ENCODE measurements around the gene FBLN1.

The FBLN1 gene

DNA sequence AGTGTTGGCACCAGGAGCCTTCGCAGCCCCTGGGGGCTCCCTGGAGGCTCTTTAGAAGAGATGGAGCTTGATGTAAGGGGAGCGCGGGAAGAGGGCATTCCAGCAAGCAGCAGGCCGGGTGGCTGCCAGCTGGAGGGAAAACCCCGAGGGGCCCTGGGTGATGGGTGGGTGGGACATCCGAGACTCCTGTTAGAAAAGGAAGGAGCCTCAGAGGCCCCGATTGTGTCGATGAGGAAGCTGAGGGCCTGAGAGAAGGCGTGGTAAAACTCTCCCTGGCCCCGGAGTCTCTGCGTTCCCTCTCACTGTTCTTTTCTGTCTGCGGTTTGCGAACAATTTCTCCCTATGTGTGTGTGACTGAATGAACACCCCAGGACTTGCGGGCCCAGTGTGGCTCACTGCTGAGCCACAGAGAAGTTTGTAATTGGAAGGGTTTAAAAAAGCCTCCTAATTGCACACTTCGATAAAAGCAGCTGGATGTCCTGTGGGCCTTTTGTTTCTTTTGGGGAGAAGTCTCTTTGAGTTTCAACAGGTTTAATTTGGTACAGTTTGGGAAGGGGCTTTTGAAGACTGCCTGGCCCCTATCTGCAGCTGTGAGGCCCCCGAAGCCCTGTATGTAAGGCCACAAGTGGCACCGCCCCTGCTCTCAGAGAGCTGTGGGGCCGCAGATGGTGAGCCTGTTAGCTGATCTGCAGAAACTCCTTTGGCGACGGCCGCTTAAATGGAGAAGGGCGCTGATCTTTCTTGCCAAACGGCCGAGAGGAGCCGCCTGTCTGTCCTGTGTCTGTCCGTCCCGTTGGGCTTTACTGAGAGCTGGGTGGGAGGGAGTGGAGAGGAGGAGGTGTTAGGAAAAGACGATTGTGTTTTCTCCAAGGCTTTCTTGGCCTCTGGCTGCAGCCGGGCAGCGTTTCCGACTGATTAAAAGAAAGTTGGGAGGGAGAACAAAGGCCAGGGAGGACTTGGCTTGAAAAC, 2.0 kb downstream of the FBLN1 start:
- DNase-seq, result no peak

DNA sequence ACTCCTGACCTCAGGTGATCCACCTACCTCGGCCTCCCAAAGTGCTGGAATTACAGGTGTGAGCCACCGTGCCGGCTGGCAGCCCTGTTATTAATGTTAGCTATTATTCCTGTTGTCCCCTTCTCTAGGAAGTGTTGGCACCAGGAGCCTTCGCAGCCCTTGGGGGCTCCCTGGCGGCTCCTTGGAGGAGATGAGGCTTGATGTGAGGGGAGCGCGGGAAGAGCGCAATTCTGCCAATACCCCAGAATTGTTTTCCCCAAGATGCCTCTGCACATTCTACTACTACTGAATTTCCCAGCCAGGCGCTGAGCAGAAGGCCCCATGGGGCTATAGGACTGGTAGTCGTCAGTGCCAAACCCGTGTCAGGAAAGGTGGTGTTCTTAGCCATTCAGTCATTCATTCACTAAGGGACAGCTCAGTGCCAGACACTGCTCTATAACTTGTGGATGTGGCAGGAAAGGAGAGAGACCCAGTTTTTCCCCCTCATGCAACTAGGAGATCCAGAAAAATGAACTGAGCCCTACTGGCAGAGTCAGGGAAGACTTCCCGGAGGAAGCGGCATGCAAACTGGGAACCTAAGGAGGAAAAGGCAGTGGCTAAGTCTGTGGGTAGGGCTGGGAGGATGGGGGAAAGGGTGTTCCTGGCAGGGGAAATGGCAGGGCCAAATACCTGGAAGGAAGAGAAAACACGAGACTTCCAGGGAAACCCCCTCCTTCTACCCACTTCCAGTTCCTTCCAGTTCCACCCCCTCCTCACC, 3.5 kb downstream of the FBLN1 start:
- no peak for DNase-seq

DNA sequence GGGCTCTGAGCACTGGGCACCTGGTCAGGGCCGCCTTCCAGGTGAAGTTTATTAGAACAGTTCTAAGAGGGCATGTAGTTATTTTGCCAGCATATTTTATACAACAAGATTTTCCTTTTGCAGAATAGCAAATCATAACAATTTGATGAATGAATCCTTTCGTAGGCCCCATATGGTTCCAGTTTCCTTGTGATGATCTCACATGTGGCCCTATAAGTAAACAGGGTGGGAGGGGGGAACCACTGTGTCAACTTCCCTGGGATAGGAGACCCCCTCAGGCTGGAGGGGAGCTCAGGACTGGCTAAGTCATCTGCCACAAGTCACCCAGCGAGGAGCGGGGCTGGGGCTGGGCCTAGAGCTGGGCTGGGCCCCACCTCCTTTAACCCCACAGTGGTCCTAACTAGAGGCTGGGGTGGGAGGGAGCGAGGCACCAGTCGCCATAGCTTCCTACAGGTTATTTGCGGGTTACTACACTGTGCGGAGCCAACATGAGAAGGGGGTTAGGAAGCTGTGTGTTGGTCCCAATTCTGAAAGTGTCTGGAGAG, 4.2 kb downstream of the FBLN1 start:
- no peak for DNase-seq

DNA sequence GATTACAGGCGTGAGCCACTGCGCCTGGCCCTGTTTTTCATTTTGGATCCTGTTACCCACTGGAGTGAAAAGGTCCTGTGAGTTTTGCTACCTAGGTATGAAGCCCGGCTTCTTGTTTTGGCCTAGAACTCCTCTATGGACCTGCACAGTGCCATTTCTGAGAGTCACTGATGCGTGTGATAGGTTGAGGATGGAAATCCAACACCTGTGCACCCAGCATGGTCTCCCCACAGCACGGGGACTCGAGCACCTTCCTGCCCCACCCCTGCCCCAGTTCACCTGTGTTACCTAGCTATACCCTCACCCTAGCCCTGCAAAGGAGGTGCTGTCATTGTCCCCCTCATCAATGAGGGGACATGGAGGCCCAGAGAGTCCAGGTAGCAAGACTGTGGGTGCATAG, 5.1 kb downstream of the FBLN1 start:
- DNase-seq, result no peak

DNA sequence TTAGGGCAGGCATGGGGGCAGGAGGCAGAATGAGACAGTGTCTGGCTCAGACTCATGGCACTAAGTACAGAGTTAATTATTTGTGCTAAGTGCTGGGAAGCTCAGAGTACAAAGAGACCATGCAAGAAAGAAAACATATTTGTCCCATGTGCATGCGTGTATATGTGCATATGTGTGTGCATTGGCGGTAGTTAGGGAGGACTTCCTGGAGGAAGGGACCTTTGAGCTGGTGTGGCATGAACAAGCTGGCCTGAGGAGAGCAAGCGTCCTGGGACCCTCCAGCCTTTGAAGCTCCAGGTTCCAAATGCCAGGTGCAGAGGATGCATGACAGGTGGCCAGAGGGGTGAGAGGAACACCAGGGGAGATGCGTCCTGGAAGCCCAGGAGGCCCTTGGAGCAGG, 6.1 kb downstream of the FBLN1 start:
- no peak for DNase-seq

DNA sequence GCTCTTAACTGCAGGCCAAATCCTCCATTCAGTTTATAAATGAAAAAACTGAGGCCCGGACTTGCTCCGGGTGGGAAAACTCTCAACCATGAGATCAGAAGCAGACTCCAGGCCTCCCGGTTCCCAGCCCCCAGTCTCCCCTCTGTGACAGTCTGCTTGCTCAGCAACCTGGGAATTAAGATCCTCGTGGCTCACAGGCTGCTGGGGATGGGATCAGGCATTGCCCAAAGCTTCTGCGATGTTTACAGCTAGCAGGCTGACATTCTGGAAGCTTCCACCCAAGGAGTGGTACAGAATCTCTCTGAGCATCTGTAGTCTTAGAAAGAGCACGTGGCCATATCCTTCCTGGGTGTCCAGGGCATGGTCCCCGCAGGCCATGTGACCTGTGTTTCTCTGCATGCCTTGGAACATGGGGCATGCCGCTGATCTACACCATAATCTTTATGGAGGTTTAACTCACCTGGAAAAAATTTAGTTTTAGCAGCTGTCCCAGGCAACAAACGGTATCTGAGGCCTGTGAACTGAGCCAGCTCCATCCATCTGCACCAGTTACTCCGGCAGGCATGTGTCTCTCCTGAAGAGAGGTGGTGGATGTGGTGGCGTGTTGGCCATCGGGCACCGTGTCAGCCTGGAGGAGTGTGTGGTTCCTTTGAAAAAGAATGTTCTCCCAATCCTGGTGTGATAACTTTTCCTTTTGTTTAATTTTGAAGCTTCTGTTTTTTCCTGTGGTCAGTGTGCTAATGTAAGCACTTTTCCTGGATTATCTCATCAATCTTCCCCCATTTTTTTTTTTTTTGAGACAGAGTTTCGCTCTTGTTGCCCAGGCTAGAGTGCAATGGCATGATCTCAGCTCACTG, 7.9 kb downstream of the FBLN1 start:
- DNase-seq, result no peak

DNA sequence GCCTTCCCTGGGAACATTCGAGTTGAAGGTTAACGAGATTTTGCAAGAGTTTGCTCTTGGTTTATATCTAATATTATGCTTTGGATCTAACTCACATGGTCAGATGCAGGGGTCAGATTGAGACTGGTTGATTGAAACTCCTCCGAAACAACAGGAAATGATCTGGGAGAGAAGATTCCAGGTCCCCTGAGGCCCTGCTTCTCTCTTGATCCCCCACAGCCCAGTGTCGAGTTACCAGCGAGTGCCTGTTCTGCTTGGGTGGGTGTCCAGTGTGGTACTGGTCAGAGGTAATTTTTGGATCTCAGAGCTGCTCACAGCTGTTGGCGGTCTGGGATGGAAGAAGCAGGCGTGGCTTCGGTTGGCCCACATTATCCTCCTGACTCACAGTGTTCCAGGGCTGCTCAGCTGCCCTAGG, 9.2 kb downstream of the FBLN1 start:
- DNase-seq, result no peak

DNA sequence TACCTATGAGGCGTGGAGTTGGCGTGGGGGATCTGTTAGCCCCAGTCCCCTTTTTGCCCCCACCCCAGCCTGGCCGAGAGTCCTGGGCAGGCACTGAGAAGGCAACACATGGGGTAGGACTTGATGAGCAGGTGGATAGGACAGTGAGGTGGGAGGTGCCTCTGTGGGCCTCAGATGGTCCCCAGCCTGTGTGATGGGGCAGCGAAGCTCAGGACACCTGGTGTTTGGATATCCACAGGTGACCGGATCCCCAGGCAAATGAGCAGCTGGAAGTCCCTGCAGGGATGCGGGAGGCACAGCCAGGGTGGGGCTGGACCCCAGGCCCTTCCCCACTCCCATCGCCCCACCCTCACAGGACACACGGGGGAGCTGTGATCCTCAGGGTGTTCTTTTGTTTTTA, 9.7 kb downstream of the FBLN1 start:
- DNase-seq, result no peak

DNA sequence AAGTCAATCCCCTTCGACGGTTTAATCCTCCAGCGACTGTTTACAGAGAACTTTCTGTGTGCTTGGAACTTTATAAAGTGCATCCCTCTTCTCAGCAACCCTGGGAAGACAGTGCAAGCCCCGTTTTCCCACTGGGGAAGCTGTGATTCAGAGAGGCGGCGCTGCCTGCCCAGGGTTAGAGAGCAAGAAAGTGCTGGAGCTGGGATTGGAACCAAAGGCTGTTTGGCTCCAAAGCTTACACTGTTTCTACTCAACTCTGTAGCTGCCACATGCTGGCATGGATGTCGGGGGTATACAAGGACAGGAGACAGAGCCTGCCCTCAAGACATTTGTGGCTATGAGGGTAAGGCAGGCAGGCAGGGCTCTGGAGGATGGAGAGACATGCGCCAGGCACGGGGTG, 13.0 kb downstream of the FBLN1 start:
- DNase-seq, result no peak

DNA sequence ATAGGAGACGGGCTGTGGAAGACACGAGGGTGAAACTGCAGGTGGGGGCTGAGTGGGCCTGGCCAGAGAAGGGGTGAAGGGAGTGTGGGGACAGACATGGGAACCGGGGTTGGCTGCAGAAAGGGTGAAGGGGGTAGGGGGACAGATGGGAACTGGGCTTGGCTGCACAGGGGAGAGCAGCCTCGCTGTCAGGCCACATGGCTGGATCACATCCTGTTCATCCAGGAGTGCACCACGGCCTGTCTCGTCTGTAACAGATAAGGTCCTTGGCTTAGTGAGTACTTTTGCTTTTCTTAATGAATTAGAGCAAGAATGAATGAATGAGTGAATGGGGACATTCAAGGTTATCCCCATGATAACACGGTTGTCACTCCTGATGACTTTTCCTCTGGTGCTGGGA, 13.5 kb downstream of the FBLN1 start:
- no peak for DNase-seq

DNA sequence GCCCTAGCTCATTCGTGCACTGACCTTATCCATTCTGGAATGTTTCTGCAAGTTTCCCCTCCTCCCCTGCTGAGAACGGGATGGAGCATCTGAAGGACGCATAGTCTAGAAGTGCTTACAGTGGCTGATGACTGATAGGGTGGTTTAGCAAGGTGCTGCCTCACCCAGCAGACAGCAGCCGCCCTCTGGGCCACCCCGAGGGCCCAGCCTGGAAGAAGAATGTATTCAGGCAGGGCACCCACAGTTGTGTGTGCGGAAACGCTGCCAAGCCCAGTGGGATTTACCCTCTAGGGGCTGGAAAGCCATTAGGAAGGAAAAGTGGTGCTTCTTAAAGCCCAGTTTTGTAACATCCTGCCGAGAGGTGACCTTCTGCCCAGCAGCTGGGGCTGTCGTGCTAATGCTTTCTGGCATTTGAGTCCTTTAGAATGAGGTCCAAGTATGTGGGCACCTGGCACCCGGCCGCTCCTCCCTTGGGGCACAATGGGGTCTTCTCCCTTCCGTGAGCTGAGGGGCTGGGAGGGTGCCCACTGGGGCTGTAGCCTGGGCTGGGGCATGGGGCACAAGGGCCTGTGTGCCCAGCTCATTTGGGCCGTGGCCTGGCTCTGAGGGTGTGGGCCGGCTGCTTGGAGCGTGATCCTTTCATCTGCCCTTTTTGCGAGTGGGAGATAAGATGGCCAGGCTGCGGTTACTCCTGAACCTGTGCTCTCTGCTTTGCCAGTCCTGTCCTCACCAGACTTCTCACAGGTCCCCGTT, 14.4 kb downstream of the FBLN1 start:
- DNase-seq, result no peak

DNA sequence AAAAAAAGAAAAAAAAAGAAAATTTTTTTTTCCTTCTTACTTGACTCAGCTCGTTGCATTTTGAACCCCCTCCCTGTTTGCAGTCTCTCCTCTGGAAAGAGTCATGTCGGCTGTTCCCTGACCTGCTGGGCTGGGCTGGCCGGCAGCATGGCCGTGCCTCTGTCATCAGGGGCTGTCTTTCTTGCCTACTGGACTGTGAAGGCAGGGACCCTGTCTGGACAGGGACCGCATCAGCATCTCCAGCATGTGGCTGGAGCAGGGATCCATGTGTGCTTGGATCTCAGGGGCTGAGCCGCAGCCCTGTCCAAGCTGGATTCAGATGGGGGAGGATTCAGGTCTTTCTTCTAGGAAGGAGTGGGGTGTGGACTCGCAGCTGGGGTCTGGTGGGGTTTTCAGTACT, 15.5 kb downstream of the FBLN1 start:
- DNase-seq, result no peak

DNA sequence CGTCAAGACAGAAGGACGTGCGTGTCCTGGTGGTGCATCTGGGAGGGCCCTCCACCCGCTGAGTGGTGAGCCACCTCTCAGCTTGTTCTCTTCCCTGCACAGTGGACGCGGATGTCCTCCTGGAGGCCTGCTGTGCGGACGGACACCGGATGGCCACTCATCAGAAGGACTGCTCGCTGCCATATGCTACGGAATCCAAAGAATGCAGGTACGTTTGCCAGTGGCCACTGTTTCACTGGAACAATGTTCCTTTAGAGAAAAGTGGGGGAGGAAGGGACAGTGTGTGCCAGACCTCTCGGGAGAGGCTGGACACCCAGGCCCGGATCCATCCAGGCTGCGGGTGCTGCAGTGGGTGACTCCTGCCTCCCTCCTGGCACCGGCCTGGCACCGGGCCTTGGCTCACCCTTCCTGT, 15.9 kb downstream of the FBLN1 start:
- no peak for DNase-seq

DNA sequence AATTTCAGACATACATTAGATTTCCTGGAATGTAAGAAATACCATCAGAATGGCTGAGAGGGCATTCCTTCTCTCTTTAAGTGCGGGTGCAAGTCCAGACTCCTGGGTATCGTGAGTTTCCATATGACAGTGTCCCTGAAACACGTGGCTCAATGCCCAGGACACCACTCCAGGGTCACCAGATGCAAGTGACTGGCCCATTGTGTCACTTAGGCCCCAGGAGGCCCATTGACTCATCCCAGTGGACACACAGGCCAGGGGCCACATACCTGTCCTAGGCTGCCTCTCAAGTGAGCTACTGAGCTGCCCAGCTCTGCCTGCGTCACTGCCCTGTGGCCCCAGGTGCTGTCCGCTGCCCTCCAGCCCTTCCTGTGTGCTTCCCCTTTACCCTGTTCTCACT, 18.5 kb downstream of the FBLN1 start:
- DNase-seq, result no peak

DNA sequence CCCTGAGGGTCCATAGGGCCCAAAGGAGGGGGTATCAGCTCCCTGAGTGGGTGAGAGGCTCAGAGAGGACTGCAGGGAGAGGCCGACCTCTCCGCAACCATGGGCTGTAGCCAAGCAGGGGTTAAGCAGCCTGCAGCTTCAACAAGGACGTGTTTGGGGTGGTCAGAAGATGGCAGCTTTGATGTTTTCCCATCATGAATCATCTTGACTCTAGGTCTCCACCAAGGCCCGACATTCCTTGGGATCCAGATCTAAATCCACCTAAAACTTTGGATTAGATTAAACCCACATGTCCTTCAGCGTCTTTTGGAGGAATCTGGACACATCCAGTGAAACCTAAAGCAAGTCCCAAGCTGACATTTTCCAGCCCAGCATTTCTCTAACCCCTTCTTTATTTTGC, 19.8 kb downstream of the FBLN1 start:
- DNase-seq, result no peak

DNA sequence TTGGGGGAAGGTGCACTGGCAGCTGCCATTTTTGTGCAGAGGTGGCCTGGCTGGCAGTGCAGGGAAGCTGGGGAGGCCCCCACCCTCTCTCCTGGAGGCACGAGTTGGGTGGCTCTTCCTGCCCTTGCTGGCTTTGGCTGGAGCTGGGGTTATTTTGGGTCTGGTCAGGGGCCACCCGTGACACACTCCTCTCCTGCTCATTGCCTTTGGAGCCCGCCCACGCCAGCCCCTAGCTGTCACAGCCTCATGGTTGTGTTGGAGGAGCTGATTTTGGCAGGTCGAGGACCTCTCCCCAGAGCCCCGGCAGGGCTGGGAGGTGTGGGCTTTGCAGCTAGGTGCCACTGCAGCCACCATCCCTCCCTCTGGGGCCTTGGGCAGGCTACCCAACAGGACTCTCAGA, 21.5 kb downstream of the FBLN1 start:
- no peak for DNase-seq

DNA sequence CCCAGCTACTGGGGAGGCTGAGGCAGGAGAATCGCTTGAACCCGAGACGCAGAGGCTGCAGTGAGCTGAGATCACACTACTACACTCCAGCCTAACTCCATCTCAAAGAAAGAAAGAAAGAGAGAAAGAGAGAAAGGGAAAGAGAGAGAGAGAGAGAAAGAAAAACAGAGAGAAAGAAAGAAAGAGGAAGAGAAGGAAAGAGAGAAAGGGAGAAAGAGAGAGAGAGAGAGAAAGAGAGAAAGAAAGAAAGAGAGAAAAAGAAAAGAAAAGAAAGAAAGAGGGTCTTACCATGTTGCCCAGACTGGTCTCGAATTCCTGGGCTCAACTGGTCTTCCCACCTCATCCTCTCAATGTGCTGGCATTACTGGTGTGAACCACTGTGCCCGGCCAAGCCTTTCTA, 22.3 kb downstream of the FBLN1 start:
- no peak for DNase-seq

DNA sequence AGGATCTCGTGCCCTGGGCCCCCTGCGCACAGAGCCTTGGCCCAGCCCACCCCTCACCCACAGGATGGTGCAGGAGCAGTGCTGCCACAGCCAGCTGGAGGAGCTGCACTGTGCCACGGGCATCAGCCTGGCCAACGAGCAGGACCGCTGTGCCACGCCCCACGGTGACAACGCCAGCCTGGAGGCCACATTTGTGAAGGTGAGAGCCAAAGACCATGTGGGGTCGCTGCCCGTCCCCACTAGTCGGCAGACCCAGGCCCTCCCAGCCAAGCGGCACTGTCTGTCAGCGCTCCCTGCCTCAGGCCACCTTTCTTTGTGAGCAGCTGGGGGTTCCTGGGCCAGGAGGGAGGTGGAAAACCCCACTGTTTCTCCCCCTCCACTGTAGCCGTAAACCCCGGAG, 22.8 kb downstream of the FBLN1 start:
- no peak for DNase-seq

DNA sequence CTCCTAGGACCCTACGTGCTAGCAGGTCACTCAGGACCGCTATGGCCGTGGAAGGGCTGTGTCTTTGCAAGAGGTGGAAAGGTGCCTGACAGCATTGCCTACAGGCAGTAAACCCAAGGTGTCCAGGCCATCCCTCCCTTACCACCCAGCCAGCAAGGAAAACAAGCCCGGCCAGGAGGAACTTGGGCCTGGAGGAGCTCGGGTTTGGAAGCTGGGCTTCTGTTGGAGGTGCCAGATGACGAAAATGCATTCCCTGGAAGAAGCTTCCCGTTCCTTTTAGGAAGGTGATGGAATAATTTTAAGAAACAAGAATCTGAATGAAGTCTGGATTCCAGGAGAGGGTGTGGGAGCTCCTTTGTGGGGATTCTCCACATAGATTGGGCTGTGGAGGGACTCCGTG, 23.6 kb downstream of the FBLN1 start:
- DNase-seq, result no peak

DNA sequence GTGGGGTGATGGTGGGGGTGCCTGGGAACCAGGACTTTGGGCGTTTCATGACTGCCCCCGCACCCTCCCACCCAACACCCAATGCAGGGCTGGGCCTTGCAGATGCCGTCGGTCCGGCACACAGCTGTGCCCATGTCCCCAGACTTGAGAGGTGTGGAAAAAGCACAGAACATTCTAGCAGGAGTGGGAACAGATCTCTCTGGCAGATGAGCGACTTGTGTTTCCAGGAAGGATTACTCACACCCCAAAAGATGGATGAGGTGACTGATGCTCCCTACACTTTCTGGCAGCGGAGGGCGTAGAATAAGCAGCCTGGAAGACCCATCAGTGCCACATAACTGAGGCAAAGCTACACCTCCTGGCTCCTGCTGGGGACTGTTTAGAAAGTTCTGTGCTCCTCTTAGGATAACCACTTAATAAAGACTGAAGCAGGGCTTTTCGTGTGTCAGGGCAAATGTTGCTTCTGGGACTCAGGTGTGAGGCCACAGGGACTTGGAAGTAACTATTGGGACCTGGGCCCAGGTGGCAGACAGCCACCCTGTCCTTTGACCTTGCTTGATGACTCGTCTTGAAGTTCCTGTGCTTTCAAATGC, 24.2 kb downstream of the FBLN1 start:
- no peak for DNase-seq

DNA sequence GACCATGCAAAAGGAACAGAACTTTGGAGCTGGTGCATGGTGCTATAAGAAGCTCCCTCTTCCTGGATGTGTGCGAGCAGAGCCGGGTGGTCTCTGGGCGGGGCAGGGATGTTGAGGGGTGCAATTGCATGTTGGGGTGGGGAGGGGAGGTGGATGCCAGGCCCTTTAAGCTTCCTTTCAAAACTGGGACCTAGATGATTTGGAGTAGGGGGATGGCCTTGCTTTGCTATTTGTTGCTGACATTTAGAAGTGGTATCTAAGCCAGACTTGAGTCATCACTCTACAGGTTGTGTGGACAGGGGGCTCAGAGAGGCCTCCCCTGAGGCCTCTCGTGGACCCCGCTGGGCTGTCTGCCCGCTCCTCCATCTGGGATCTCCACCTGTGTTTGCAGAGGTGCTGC, 24.8 kb downstream of the FBLN1 start:
- DNase-seq, result no peak

DNA sequence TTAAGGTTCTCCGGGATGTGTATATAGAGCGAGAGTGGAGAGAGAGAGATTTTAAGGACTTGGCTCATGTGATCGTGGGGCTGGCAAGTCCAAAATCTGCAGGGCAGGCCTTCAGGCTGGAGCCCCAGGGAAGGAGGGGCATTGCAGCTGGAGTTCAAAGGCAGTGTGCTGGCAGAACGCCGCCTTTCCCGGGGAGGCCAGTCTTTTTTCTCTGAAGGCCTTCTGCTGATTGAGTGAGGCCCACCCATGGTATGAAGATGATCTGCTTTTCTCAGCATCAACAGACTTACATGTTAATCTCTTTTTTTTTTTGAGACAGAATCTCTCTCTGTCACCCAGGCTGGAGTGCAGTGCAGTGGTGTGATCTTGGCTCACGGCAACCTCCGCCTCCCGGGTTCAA, 25.4 kb downstream of the FBLN1 start:
- DNase-seq, result no peak

Measured in NCI-H1048 (cell line).